ENCODE data around the gene ZNF121.

DNA sequence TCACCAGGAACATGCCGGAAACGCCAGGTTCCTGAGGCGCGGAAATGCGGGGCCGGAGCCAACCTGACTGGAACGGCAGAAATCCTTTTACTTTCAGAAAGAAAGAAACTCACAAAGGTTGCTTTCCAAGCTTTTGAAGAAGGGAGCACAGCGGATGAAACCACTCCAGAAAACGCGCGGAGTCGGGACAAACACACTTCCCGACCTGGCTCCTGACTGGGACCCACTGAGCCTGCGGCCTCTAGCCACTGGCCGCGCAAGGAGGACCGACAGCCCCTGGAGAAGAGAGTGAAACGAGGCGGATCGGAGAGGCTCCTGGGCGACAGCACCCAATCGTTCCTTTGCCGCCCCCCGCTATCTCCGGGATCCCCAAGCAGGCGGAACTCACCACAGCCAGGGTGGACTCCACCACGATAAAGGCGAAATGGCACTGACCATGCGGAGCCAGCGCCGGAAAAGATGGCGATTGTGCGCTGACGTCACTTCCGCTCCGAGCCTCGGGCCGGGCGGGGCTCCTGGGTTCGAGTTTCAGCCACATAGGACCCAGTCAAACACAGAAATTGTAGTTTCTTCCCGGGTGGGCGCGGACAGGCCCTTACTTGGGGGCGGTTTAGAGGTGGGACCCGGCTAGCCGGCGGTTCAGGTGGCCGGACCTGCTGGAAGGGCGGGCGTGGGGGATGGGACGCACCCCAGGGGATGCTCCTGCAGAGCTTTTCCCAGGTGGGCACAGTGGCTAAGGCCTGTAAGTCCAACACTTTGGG lies at the start of gene ZNF121:
- peak; percentile 23; the same call in 1 of the 2 replicates for TF ChIP-seq EP300 (IDR thresholded peaks at IDR 0.05; ENCODE audit: borderline replicate concordance)
- peak; percentile 91 for TF ChIP-seq TAF1 (IDR thresholded peaks at IDR 0.05; ENCODE audit: low read depth)
- TF ChIP-seq, protein P1, sequence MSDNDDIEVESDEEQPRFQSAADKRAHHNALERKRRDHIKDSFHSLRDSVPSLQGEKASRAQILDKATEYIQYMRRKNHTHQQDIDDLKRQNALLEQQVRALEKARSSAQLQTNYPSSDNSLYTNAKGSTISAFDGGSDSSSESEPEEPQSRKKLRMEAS (IDR thresholded peaks at IDR 0.05): peak; percentile 95
- TF ChIP-seq, protein P2, sequence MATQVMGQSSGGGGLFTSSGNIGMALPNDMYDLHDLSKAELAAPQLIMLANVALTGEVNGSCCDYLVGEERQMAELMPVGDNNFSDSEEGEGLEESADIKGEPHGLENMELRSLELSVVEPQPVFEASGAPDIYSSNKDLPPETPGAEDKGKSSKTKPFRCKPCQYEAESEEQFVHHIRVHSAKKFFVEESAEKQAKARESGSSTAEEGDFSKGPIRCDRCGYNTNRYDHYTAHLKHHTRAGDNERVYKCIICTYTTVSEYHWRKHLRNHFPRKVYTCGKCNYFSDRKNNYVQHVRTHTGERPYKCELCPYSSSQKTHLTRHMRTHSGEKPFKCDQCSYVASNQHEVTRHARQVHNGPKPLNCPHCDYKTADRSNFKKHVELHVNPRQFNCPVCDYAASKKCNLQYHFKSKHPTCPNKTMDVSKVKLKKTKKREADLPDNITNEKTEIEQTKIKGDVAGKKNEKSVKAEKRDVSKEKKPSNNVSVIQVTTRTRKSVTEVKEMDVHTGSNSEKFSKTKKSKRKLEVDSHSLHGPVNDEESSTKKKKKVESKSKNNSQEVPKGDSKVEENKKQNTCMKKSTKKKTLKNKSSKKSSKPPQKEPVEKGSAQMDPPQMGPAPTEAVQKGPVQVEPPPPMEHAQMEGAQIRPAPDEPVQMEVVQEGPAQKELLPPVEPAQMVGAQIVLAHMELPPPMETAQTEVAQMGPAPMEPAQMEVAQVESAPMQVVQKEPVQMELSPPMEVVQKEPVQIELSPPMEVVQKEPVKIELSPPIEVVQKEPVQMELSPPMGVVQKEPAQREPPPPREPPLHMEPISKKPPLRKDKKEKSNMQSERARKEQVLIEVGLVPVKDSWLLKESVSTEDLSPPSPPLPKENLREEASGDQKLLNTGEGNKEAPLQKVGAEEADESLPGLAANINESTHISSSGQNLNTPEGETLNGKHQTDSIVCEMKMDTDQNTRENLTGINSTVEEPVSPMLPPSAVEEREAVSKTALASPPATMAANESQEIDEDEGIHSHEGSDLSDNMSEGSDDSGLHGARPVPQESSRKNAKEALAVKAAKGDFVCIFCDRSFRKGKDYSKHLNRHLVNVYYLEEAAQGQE (IDR thresholded peaks at IDR 0.05; ENCODE audit: low read depth): no peak
- no peak for TF ChIP-seq RAD21 (IDR thresholded peaks at IDR 0.05; ENCODE audit: low read depth)
- no peak for TF ChIP-seq FOXM1 (IDR thresholded peaks at IDR 0.05; ENCODE audit: borderline replicate concordance, low read depth)
- peak; percentile 96 for TF ChIP-seq YY1 (IDR thresholded peaks at IDR 0.05; ENCODE audit: low read depth)
- peak; percentile 71; the same call in 1 of the 2 replicates for TF ChIP-seq ZBTB7A (IDR thresholded peaks at IDR 0.05; ENCODE audit: low read depth)
- no peak for TF ChIP-seq TCF12 (IDR thresholded peaks at IDR 0.05; ENCODE audit: low read depth)
- TF ChIP-seq NFIC (IDR thresholded peaks at IDR 0.05): no peak
- peak; percentile 77 for TF ChIP-seq CREB1 (IDR thresholded peaks at IDR 0.05; ENCODE audit: low read depth)
- TF ChIP-seq TEAD4 (IDR thresholded peaks at IDR 0.05): no peak

Measured in Ishikawa (cell line).